ENCODE data around the gene HIVEP3.

DNA sequence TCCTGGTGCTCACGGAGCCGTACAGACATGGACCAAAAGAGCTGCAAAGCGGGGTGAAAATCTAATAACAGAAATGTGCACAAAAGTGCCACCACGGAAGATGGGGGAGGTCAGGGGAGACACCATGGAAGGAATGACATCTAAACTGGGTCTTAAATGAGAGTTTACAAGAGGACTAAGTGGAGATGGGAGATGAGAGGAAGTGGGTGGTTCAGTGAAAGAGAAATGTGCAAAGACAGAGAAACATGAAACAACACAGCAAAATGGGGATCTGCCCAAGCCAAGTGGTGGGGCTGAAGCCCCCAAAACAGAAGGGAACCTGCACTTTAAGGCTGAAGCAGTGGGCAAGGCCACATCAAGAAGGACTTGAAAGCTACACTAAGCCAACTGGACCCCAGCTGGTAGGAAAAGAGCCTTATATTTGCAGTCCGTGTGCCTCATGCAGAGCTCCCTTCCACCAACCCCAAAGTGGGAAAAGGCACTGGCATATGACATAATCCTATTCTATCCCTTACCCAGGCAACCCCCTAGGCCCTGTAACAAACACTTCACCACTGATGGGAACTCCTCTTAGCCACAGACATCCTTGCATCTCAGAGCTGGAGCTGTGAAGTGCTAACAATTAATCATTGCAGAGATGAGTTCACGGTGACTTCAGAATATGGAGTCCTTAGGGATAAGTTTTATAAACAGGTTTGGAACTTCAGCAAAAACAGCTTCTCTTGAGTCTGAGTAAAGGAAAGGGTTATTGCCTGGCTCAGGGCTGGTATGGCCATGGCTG, 235.7 kb downstream of the HIVEP3 start:
- TF ChIP-seq, protein P1, sequence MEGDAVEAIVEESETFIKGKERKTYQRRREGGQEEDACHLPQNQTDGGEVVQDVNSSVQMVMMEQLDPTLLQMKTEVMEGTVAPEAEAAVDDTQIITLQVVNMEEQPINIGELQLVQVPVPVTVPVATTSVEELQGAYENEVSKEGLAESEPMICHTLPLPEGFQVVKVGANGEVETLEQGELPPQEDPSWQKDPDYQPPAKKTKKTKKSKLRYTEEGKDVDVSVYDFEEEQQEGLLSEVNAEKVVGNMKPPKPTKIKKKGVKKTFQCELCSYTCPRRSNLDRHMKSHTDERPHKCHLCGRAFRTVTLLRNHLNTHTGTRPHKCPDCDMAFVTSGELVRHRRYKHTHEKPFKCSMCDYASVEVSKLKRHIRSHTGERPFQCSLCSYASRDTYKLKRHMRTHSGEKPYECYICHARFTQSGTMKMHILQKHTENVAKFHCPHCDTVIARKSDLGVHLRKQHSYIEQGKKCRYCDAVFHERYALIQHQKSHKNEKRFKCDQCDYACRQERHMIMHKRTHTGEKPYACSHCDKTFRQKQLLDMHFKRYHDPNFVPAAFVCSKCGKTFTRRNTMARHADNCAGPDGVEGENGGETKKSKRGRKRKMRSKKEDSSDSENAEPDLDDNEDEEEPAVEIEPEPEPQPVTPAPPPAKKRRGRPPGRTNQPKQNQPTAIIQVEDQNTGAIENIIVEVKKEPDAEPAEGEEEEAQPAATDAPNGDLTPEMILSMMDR (IDR thresholded peaks at IDR 0.05) = no peak
- TF ChIP-seq POLR2A (IDR thresholded peaks at IDR 0.05) = no peak

Measured in heart left ventricle (tissue), 13 donors.